HG03060 (cell line): ENCODE results near the gene DTD1.

ENCODE experiments used
- ATAC-seq: cut with Tn5 transposase; IDR thresholded peaks from one replicate; pipeline ENCODE4 v1.9.1; 2021; ENCODE audit warnings: low read depth, moderate number of reproducible peaks; ENCODE audit not compliant: unreplicated experiment

DTD1 gene

DNA sequence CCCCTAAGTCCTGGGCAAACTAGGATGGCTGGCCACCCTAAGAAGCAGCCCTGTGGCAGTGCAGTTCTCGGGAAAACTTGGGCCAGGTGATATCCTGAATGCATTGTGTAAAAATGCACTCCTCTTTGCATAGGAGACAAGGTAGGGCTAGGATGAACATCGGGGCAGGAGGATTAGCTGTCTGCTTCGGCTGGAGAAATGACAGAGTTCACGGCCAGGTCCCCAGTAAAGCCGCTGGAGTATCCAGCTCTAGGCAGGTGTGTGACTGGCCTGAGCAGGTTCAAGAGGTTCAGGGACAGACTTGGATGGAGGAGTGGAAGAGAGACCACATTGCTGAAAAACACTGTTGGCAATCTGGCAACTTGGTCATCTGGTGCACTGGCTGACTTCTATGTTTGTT, 26.4 kb downstream of the DTD1 start:
- ATAC-seq = no peak

DNA sequence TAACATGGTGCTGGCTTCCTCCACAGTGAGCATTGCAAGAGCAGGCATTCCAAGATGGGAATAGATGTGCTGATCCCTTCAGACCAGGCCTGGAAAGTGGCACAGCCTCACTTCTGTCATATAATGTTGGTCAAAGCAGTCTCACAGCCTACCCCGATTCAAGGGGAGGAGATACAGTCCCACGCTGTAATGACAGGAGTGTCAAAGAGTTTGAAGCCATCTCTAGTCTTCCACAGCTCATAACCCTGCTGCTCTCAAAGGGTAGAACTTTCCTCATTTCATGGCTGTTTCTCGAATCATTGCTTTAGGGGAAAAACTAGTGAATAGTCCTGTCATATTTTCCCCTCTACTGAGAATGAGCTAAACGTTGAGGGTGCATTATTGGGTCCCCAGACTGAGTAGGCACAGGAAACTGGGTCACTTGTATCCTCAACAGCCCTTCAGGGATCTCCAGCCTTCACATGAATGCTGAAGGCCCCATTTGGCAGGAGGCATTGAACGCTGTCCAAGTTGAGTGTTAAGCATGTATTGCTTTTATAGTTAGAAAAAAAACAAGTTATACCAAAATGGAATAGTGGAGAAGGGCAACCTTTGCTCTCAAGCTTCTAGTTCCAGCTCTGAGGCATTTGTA, 27.3 kb downstream of the DTD1 start:
- no peak for ATAC-seq

DNA sequence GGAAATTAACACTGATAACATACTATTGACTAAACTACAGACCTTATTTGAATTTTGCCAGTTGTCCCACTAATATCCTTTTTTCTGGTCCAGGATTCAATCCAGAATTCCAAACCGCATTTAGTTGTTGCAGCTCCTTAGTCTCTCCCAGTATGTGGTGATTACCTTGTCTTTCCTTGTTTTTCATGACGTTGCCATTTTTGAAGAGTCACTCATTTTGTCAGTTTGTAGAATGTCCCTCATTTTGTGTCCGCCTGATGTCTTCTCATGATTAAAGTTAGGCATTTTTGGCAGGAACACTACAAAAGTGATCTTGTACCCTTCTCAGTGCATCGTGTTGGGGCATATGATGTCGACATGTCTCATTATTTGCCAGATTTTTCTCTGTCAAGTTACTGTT, 33.1 kb downstream of the DTD1 start:
- no peak for ATAC-seq

DNA sequence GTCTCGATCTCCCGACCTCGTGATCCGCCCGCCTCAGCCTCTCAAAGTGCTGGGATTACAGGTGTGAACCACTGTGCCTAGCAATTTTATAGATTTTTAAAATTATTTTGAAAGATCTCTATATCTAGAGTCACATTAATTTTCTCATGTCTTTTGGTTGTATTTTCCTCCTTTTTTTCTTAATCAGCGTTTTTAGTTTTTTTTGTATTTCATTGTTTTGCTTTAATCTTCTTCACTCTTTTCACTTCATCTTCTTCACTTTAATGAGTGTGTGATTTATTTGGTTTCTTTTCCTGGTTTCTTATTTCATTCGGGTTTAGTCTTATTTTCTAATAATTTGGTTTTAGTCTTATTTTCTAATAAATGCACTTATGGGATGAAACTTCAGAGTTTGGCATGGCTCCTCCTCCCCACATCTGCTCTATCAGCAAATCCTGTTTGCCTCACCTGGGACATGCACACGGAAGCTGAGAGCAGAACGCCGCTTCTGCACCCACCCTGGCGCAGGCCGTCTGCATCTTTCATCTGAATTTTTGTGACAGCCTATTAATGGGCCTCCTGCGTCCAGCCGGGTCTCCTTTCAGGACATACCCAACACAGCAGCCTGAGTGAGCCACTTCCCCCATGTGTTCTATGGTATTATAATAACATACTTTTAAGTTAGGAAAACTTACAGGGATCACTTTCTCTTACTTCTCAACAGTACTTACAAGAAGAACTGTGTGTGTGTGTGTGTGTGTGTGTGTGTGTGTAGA, 35.5 kb downstream of the DTD1 start:
- ATAC-seq = no peak

DNA sequence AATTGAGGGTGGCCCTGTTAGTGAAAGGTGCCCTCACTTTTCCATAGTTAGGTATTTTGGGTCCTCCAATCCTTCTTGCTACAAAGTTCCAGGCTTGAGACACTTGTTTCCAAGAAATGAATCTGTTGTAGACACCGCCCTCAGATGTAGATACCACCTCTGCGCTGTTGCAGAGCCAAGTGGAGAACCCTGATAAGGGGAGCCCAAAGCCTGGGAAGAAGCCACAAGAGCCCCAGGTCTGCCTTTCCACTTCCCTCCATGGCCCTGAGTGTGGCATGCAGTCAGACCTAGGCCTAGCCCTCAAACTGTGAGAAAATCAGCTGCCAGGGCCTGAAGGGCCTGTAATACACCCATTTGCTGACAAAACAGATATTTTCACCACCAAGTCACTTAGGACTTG, 37.1 kb downstream of the DTD1 start:
- ATAC-seq = no peak

DNA sequence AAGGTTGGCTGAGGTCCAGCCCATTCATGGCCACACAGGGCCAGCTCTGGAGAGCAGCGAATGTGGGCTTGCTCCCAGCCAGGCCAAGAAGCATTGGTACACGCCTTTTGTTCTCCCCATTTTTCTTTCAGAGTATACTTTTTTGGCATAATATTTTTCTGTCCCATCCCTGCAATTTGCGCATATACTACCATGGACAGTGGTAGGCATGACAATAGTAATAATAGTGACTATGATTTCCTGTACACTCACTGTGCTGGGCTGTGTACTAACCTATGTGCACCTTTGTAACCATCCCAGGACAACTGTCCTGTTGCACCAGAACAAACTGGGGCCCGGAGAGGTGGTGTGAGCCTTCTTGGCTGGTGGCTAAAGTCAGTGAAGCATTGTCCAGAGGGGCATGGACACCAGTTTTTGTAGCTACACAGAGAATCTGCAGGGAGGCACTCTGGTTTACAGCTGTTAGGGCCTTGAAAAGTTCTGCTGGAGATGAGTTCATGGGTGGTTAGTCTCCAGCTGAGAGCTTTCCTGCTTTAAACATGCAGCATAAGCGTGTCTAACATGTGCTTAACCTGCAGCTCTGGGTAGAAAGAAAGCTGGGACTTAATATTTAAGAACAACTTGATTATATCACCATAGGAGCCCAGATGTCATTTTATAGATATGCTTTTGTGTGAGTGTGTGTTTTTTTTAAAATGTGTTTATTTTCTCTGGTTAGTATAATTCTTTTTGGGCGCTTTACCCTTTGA, 38.2 kb downstream of the DTD1 start:
- no peak for ATAC-seq

DNA sequence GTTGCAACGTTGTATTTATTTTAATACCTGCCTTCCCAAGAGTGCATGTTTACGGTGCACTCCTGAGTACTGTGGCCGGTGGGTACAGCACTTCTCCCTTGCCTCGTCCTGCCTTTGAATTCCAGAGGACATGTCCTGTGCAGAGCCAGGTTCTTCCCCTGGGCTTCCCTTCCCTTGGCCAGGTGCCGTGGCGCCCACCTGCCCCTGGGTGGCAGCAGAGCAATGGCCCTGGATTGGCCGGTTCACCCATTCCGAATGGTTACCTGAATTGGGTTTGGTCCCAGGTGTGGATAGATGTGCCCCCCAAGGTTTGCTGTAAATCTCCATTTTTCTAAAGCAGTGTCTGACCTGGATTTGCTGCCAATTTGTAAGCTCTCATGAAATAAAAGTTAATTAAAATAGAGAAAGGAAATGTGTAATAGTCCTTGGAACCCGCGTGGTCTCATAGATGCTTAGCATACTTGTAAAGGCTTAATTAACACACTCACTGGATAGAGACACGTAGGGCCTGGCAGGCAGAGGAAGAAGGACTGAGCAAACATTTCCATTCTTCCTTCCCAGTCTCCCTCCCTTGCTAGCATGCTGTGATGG, 40.6 kb downstream of the DTD1 start:
- ATAC-seq = no peak

DNA sequence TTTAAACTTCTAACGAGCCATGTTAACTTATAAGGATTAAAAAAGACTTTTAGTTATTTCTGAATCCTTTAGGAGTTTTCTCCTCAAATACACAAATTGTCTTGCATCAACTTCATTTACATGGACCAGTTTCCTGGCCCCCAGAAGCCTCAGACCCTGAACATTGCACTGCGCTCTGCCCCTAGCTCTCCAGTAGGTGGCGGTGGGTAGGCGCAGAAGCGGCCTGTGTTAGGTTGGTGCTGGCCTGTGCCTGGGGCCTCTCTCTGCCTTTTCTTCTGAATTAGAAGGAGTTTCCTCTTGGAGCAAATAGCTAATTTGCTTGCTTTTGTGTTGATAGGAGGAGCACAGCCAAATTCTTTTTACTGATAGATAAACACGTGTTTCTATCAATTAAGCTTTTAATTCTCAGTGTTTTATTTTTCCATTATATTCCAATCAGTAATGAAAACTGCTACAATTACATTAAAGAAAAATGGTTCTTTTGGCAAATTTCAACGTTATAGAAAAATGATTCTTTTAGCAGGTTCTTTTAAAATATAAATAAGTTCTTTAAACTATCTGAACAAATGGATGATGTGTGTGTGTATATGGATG, 44.4 kb downstream of the DTD1 start:
- peak; percentile 49 for ATAC-seq

DNA sequence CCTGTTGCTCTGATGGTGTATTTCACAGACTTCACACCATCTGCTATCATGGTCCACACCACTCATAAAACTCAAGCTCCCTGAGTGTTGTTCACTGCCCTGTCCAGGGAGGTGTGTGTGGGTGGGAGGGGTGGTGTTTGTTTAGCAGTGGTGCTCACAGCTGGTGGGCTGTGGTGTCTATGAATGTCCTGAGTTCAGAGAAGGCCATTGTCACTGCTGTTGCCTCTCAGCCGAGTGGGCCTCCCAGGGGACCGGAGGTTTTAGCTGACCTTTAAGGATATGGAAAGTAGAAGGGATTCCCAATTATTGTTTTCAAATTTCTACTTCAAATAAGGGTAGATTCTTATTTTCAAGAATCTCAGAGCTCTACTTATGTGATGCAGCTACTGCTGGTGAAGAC, 45.6 kb downstream of the DTD1 start:
- ATAC-seq = no peak

DNA sequence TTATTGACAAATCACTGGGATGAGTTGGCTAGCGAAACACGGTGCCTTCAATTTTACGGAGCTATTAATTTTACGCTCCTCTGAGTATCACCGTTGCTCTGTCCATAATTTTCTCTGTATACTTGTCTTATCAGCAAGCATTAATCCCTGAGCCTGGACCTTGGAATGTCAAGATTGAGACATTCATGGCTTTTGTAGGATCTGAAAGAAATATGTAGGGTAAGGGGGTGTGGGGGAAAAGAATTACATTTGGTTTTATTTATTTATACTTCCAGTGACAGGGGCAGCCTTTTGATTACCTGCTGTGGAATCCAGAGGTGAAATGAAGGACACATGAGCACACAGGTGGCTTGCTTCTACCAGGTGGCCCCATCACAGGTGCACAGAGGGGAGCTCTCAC, 46.6 kb downstream of the DTD1 start:
- no peak for ATAC-seq

DNA sequence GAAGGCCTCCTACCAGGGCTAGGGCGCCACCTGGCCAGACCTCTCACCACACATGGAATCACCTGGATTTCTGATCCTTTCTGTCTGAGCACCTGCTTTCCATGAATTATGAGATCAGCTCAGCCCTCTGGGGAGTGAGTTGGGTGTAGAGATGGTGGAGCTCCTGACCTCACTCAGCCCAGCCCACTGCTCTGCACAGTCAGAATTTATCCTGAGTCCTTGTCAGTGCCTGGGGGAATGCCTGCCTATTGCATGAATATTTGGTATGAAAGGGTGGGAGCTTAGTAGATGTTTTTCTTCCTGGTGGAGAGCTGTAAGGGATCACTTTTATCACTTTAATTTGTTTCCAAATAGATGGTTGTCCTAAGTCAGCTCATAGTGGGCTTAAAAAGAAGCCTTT, 47.5 kb downstream of the DTD1 start:
- ATAC-seq = no peak

DNA sequence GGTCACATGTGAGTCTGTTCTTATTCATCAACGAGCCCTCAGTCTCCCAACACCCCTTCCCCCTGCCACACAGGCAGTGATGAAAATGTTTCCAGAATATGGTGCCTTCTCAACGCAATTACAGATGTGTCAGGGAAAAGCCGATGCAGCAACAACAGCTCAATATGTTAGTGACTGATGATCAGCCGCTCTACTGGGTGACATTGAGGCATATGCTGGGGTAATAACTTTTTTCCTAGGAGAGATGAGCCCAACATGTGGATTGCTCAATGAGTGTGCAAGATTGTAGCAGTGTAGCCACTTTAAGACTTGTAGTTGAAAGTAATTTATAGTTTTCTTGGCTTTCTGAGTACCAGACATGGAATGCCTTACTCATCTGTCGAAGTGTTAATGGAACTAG, 49.4 kb downstream of the DTD1 start:
- ATAC-seq = no peak

DNA sequence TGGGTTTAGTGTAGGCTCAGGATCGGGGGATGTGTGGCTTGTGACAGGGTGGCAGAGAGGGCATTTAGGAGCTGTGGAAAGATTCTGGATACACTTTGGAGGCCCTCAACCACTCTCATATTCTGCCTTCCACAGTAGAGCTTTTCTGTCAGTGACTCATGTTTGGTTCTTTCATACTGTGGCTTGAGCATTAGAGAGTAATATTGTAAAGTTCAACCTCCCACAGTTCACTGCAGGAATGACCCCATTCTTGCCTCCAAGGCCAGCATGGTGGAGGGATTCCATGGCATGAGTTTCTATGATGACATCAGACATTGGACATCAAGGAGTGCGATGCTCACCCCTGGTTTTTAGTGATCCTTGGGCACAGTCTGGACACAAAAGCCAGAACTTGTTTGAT, 50.9 kb downstream of the DTD1 start:
- no peak for ATAC-seq

DNA sequence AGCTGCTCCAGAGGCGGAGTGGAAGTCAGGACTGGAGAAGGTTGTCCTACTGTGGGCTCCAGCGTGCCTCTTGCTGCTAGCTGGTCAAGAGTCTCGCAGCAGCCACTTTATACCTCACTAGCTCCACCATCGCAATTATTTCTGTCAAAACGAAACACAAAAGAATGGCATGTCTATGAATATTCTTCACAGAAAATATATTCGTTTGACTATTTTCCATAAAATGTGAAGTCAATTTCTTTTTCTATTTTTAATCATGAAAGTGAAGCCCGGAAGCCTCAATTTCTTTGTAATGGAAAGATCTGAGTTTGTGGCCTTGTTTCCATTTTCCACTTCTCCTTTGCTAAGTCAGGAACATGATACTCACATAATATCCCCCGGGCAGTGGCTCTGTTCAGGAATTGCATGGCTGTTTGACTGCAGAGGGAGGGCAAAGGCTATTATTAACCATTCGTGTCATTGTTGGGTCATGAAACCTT, 51.7 kb downstream of the DTD1 start:
- ATAC-seq = no peak

DNA sequence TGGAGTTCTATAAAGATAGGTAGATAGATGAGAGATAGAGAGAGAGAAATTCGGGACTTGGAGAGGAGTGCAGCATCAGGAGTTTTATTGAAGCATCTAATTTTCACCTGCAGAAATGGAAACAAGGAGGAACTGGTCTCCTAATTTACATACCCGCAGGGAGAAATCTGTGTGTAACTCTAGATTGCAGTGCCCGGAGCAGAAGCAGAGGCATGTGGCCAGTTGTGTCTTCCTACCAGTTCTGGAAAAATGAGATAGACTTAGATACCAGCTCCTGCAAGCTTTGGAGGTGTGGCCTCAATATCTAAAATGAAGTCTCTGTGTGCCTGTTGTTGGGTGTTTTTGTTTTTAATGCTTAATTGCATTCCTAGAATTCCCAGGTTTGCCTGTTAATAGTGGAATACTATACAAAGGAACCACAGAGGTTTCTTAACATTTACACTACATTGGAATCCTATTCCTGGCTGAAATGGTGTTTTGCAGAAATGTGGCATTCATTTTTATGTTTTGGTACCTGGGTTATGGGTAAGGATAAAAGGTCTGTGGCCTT, 57.4 kb downstream of the DTD1 start:
- ATAC-seq = no peak

DNA sequence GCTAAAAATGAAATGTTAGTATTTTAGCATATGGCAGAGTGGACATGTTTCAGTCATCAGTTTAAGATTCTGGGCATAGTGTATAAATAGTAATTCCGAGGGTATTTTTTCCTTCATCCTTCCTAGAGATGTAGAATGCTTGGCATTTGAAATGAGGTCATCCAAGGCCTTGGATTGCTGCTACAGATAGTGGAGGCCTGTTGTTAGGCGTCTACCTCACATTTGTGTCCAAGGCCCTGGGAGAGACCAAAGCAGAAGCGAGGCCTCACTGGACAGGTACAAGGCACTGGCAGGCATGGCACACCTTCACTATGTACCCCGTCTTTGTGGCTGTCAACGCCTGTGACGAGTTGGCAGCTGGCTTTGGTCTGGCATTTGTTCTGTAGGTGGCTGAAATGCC, 58.0 kb downstream of the DTD1 start:
- no peak for ATAC-seq

DNA sequence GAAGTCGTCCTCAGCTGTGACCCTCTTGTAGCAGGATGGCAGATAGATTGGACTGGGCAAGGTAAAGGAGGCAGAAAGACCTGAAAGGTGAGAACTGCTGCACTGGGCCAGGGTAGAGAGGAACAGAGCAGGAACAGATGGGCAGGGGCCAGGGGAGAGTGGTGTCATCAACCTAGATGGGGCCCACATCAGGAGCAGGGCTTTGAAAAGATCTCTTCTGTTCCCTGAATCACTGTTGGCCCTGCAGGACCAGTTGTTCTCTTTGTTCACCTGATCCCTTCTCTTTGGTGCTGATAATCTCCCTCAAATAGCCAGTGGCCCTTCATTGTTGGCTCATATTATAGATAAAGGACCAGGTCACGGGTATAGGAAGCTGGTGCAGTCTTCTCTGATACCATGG, 59.9 kb downstream of the DTD1 start:
- no peak for ATAC-seq

DNA sequence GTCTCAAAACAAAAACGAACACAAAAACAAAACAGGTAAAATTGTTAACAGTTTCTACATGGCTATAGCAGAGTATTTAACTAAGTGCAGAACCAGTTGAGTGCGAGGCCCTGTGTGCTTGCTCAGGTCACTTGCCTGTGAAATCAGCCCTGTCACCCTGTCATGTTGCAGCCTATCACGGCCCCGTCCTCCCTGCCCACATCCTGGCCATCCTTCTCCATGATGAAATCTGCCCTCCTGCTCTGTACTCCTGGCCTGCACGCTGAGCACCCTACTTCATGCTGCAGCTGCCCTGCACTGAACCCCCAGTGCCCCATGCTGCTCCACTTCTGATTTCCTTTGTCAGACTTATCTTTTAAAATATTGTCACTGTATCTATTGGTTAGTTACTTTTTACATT, 62.4 kb downstream of the DTD1 start:
- no peak for ATAC-seq

DNA sequence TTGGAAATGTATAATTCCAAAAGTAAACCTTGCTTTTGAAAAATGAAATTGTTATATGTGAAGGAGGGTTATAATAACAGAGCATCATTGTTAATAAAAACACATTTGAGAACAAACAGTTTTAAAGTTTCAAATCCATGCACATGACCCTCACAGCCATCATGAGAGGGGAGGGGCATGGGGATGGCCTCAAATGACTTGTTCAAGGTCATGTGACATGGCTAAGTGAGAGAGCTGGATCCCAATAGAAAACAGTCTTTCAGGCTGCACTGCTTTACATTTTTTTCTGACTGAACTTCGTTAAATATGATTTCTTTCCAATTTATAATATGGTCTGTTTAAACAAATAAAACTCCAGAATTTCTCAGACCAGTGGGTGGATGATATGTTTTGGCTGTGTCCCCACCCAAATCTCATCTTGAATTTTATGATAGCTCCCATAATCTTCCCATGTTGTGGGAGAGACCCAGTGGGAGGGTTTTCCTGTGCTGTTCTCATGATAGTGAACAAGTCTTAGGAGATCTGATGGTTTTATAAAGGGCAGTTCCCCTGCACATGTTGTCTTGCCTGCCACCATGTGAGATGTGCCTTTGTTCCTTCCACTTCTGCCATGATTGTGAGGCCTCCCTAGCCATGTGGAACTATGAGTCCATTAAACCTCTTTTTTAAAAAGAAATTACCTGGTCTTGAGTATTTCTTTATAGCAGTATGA, 66.0 kb downstream of the DTD1 start:
- ATAC-seq = no peak

DNA sequence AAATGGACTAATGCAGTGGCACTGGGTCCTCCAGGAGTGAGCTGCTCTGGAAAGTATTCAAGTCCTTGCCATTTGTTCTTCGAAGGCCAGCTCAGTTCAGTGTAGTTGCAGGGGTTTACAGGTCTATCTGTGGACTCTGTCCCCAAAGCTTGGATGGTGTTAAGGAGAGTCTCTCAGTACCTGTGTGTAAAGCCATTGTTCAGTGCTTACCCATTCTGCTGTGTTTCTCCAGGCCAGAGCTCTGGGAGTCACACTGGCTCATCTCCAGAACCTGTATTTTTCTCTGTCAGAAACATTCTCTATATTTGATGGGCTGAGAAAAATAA, 66.6 kb downstream of the DTD1 start:
- no peak for ATAC-seq
